DMS153 treated with DMSO at 0.1 percent for 48 hours (cell line): ENCODE results near the gene CSGALNACT2.
"Not testable (repeated sequence)": the region's sequence is repeated elsewhere in the genome, so short reads cannot be mapped to it uniquely, and the experiment has no call there.

Experiments used
- DNase-seq: peaks from one replicate; lab custom pipeline; 2025; ENCODE audit not compliant: unreplicated experiment; lab: John Stamatoyannopoulos, UW

The CSGALNACT2 gene

GRCh38 chr10:43214956-43215561 is 76.8 kb downstream of the CSGALNACT2 start:
- DNase-seq = no peak

DNA sequence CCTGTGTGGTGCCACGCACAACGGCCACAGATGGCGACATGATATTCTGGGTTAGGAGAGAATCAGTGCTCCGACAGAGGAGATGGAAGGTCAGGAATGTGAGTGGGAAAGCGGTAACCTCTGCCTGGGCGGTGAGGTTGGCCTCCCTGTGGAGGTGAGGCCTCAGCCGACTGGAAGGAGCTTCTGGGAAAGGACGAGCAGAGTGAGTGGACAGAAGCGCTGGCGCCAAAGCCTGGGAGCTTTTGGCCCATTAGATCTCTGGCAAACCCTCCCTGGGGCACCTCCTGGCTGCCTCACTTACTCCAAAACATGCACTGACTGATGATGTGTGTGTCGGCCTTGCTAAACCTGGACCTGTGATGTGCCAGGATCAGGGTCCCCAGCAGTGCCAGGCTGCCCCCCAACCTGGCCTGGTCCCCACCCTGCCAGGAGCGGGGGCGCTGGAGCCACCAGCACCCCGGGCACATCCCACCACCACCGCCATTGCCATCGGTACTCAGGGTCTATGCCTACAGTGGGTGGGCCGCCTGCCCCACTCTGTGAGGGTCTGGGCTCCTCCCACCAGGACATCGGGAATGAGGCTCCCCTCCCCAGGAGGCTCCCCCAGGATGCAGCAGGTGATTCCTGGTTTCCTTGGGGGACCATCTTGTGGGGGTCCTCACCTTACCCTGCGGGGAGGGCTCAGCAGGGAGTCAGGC is 77.7 kb downstream of the CSGALNACT2 start:
- DNase-seq = no peak

- DNase-seq = no peak
These were observed 78.8 kb downstream of the CSGALNACT2 start for GRCh38 chr10:43216931-43217562.

DNA sequence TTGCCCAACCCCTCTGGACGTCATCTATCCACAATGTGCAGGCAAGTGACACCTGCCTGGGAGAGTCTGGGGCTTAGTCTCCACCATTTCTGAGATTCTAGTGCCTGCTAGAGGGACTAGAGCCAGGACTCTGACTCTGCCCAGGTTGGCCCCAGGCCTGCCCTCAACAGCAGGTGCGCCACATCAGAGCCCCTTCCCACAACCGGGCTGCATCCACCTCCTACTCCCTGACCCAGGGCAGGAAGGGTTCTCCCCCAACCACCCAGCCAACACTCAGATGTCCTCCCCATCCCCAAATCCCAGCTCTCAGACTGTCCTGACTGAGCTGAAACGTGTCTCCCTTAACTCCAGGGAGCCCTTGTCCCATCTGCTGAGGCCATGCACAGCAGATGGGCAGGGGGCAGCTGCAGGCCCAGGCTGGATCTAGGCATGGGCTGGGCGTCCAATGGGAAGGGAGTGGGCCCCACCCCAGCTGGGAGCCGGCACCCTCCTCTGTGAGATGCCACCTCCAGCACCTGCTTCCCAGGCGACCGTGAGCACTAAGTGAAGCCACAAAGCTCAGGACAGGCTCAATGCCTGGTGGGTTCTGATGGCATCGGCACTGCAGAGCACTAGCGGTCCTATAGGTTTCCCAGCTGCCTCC is 79.4 kb downstream of the CSGALNACT2 start:
- DNase-seq = no peak

DNA sequence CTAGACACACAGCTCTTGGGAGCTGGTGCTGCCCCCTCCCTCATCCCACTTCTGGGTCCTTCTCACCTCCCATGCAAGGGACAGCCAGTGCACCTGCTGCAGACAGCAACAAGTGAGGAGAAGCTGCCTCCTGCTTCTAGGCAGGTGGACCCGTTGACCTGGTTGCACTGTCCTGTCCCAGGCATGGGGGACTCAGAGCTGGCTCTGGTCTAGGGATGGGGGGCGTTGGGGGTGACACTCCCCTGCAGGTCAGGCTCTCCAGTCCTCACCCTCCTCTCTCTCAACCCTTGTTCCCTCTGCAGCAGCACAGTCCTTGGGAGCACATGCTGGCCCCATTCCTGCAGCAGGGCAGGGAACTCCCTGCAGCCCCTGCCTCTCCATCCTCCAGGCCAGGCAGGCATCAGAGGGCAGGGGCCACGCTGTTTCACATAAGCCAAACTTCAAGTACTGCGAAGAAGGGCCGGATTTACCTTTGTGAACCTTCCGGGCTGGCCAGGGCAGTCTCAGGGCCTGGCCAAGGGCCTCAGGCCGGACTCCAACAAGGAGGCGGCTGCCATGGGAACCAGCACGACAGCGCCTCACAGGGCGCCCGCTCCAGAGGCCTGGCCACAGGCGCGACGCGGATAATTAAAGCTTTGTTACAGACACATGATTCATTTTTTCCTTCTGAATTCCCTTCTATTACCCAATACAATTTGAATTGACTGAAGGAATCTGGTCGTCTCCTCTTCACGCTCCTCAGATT is 80.1 kb downstream of the CSGALNACT2 start:
- no peak for DNase-seq

GRCh38 chr10:43218951-43219837 is 80.9 kb downstream of the CSGALNACT2 start:
- DNase-seq = no peak

GRCh38 chr10:43219848-43220247 is 81.6 kb downstream of the CSGALNACT2 start:
- no peak for DNase-seq

DNA sequence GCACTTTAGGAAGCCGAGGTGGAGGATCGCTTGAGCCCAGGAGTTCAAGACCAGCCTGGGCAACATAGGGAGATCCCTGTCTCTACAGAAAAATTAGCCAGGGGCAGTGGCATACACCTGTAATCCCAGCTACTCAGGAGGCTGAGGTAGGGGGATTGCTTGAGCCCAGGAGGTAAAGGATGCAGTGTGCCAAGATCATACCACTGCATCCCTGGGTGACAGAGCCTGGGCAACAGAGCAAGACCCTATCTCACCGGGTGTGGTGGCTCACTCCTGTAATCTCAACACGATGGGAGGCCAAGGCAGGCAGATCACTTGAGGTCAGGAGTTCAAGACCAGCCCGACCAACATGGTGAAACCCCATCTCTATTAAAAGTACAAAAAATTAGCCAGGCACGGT is 82.0 kb downstream of the CSGALNACT2 start:
- not testable (repeated sequence) for DNase-seq

DNA sequence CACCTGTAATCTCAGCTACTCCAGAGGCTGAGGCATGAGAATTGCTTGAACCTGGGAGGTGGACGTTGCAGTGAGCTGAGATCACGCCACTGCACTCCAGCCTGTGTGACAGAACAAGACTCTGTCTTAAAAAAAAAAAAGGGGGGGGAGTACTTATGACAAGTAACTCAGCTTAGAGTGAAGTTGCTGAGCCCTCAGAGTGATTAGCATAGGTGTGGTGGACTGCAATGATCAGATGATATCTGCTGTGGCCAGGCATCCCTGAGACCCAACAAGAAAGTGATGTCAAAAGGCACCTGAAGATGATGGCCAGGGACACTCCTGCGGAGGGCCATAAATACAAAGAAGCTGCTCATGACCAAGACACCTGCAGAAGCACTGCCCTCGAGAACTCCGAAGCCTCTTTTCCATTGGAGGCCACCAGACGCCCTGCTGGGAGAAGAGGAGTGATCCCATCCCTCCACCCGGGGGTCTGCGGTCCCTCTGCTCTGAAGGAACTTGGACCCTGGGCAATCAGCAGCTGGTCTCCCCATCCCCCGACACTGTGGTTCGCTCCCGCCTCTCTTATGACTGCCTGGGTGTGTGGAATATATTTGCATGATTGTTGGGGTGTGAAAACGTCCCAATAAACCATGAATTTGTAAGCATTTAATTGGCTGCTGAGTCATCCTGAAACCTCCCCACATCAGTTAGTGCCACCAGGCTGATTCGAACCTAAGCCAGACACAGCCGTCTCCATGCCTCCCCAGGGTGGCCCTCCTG is 82.6 kb downstream of the CSGALNACT2 start:
- DNase-seq = no peak

DNA sequence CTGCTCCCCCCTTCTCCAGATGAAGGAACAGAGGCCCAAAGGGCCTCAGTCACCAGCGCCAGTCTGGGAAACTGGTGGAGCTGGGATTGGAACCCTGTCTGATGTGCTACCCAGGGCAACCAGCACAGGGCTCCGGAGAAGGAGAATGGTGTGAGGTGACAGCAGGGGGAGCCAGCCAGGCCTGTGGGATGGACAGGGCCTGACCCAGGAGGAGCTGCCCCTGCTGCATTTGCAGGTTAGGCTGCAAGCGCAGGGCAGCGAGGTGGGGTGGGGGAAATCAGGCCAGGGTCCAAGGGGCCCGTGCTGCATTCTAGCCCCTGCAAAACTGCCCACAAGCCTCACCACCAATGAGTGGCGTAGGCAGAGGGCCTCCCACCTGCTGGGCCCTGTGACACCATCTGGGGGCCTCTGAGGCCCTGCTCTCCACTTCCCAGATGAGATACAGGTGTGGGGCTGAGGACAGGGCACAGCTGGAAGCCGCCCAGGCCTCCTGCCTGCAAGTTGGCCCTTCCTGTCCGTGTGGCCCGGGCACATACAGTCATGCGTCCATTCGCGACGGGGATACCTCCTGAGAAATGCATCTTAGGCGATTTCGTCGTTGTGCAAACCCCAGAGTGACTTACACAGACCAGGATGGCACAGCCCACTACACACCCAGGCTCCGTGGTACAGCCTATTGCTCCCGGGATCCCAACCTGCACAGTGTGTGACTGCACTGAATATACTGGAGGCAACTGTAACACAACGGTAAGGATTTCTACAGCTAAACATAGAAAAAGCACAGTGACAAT is 83.4 kb downstream of the CSGALNACT2 start:
- DNase-seq = no peak

GRCh38 chr10:43222210-43222720 is 84.0 kb downstream of the CSGALNACT2 start:
- DNase-seq = no peak

DNA sequence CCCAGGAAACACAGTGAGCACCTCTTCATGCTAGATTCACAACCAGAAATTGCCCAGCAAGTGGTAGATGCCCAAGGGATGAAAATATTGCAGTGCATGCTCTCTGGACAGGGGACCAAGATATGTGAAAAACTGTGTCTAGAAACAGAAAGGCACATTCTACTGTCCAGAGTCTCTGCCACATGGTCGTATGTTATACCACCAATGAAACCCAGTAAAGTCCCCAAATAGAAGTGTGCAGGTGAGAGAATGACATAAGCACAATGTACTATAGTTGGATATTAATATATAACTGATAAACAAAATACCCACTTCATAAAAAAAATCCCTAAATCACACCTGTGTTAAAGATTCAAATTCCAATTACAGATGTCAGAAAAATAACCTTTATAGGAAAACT is 84.8 kb downstream of the CSGALNACT2 start:
- no peak for DNase-seq

DNA sequence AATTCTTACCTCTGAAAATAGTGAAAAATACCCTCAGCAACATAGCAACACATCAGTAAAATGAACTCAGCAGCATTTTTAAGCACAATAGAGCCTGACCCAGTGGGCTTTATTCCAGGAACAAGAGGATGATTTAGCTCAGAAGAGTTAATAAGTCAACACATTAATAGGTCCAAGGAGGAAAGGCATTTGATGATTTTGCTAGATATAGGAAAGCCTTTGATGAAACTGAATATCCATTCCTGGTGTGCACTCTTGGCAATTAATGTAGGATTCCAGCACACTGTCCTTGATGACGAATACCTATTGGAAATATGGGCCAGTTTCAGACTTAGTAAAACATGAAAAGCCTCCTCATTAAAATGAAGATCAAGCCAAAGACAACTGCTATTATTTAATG is 86.1 kb downstream of the CSGALNACT2 start:
- DNase-seq = no peak

GRCh38 chr10:43225004-43225786 is 87.0 kb downstream of the CSGALNACT2 start:
- no peak for DNase-seq

- no peak for DNase-seq
These were observed 87.5 kb downstream of the CSGALNACT2 start for GRCh38 chr10:43225787-43226153.

GRCh38 chr10:43226441-43226840 is 88.2 kb downstream of the CSGALNACT2 start:
- no peak for DNase-seq
